GM21526 (cell line): ENCODE measurements around the gene RPL9.
"Not testable (repeated sequence)": the region's sequence is repeated elsewhere in the genome, so short reads cannot be mapped to it uniquely, and the experiment has no call there.

ENCODE experiments used
- ATAC-seq: cut with Tn5 transposase; IDR thresholded peaks from one replicate; pipeline ENCODE4 v1.9.1; 2021; ENCODE audit warnings: moderate library complexity; ENCODE audit not compliant: unreplicated experiment, low FRiP score

The RPL9 gene

DNA sequence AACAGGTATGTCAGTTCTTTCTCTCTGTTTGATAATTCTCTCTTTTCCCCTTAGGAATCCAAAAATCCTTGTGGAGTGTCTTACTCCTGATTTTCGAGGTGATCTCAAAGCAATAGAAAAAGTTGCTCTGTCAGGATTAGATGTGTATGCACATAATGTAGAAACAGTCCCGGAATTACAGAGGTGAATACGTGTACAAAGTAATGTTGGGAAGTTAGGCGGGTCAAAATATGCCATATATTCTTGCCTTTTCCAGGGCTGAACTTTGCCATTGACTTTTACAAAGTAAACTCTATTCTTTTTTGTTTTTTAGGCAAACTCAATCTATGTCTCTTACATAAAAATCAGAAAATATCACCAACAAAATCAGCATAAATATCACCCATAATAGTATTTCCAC lies 8.7 kb upstream of the RPL9 start:
- ATAC-seq = no peak

DNA sequence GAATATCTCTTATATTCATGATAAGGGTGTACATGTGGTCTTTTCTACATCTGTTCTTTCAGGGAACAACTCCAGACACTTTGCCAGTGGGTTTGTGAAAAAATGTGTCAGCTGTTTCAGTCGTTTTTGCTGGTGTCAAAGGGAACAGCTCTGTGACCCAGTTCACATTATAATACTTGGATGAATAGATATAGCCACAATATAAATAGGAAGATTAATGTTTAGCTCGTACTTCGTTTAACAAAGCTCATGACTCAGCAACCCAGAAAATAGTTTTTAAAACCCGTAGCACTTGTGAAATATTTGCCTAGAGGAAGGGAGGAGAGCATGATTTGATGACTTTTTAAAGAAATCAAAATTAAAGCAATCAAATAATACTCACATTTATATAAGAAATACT lies 8.0 kb upstream of the RPL9 start:
- ATAC-seq = no peak

- no peak for ATAC-seq
Measured at GRCh38 chr4:39464886-39465501, 6.3 kb upstream of the RPL9 start.

DNA sequence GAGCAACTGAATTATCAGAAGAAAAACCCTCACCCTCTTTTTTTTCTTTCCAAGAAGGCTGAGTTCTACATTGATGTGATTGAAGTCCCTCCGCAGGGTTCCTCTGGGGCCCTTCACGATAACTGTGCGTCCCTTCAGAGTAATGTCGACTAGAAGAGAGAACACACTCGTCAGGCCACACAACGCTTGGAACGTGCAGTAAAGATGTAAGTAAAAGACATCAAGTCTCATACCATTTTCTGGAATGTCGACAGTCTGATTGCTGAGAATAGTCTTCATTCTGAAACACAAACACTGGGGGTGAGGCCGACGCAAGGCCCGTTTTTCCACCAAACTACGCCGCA lies 589 bp downstream of the RPL9 start:
- ATAC-seq = not testable (repeated sequence)

DNA sequence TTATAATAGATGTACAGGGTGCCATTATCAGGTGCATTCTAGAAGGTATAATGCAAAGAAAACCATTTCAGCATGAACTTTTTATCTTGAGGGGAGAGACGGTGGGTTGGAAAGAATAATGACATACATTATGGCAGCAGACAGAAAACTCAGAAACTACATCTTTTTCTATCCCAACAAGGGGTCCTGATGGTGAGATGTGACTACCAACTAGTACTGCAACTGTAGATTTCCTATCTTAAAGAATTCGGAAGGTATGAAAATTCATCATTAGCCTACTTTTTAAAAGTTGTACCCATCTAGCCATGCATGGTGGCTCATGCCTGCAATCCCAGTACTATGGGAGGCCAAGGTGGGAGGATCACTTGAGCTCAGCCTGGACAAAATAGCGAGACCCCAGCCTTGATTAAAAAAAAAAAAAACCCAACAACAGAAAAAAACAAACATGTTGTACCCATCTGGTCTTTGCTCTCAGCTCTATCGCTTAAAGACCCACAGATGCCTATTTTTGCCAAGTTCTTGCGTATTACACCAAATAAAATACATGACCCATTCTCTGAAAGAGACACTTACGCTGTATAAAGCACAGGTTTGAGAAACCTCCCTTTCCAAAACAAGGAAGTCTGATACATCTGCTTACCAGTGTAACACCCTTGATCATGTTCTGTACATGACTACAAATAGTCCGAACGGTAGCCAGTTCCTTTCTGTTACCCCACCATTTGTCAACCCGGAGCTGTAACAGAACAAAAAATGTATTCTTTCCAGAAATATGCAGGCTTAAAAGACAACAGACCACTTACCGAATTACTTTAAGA lies 1.6 kb downstream of the RPL9 start:
- no peak for ATAC-seq

DNA sequence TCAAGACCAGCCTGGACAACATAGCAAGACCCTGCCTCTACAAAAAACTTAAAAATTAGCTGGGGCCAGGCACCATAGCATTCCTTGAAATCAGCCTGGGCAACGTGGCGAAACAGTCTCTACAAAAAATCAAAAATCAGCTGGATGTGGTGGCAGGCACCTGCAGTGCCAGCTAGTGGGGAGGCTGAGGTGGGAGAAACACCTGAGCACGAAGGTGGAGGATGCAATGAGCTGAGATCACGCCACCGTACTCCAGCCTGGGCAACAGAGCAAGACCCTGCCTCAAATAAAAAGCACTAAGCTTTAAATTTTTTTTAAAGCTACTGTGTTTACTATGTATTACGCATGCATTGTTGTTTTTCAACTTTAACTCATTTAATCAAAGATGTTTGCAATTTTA lies 3.2 kb downstream of the RPL9 start:
- ATAC-seq = no peak

DNA sequence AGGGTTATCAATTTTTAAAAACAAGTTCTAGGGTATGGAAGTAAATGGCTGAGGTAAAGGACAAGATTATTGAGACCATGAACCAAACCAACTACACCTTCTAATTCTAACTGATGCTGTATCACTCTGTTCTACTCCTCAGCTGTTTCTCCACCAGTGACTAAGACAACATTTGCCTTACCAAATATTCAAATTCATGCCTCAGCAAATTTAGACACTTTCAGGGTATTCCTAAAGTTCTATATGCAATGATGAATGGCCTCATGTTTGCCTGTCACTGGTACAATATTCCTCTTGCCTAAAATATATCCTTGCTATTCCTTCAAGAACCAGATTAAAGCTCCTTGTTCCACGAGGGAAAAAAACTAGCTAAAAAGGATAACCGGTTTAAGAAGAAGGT lies 5.0 kb downstream of the RPL9 start:
- no peak for ATAC-seq

- ATAC-seq = no peak
Measured at GRCh38 chr4:39452860-39453587, 5.7 kb downstream of the RPL9 start.

- ATAC-seq = no peak
Measured at GRCh38 chr4:39452153-39452859, 6.4 kb downstream of the RPL9 start.

DNA sequence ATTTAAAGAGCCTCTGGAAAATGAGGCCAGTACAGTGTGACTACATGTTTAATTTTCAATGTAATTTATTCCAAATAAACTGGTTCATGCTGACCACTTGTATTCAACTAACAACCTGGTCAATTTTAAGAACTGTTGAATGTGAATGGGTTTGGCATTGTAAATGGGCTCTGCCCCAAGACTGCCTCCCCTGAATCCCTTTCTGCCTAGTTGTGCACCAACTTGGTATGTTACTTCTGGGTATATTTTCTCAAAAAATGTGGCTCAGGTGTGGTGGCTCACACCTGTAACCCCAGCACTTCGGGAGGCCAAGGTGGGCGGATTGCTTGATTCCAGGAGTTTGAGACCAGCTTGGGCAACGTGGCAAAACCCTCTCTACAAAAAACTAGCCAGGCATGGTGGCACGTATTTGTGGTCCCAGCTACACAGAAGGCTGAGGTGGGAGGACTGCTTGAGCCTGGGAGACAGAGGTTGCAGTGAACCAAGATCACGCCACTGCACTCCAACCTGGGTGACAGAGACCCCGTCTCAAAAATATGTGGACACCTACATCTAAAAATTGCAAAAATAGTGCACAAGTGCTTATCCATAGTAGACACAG lies 7.2 kb downstream of the RPL9 start:
- no peak for ATAC-seq

GRCh38 chr4:39450618-39451017 lies 8.1 kb downstream of the RPL9 start:
- ATAC-seq = no peak

DNA sequence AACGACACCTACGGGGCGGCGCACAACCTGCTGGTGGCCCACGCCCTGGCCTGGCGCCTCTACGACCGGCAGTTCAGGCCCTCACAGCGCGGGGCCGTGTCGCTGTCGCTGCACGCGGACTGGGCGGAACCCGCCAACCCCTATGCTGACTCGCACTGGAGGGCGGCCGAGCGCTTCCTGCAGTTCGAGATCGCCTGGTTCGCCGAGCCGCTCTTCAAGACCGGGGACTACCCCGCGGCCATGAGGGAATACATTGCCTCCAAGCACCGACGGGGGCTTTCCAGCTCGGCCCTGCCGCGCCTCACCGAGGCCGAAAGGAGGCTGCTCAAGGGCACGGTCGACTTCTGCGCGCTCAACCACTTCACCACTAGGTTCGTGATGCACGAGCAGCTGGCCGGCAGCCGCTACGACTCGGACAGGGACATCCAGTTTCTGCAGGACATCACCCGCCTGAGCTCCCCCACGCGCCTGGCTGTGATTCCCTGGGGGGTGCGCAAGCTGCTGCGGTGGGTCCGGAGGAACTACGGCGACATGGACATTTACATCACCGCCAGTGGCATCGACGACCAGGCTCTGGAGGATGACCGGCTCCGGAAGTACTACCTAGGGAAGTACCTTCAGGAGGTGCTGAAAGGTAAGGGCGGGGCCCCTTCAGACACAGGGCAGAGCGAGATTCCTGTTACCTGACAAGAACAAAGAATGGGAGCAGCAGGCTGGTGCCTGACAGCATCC lies 11.7 kb downstream of the RPL9 start:
- peak; percentile 77 for ATAC-seq

DNA sequence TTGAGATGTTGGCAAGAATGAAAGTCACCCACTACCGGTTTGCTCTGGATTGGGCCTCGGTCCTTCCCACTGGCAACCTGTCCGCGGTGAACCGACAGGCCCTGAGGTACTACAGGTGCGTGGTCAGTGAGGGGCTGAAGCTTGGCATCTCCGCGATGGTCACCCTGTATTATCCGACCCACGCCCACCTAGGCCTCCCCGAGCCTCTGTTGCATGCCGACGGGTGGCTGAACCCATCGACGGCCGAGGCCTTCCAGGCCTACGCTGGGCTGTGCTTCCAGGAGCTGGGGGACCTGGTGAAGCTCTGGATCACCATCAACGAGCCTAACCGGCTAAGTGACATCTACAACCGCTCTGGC lies 12.3 kb downstream of the RPL9 start:
- no peak for ATAC-seq

DNA sequence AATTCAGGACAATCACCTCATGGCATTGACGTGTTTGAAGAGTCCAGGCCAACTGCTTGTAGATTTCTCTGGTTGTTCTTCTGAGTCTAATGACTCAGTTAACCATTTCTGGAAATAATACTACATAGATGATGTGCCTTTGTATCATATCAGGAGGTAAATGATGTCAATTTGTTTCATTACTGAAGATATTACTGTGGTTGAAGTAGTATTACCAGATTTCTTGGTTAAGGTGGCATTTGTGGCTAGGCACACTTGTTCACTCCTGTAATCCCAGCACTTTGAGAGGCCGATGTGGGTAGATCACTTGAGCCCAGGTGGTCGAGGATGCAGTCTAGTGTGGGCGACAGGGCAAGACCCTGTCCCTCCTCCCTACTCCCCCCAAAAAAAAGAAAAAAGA lies 15.7 kb downstream of the RPL9 start:
- ATAC-seq = no peak

DNA sequence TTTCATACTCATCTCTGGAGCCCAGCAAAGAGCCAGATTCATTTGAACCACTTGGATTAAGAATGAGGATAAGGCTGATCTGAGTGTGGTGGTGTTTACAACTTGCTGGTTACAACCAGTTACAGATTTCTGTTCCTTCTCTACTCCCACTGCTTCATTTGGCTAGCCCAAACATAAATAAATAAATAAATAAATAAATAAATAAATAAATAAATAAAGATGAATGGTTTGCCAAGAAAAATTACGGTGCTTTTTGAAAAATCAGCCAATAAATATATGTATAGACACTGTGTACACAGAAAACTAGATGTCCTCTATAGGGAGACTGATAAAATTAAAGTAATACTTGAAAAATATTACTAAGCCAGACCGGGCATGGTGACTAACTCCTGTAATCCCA lies 17.1 kb downstream of the RPL9 start:
- no peak for ATAC-seq

DNA sequence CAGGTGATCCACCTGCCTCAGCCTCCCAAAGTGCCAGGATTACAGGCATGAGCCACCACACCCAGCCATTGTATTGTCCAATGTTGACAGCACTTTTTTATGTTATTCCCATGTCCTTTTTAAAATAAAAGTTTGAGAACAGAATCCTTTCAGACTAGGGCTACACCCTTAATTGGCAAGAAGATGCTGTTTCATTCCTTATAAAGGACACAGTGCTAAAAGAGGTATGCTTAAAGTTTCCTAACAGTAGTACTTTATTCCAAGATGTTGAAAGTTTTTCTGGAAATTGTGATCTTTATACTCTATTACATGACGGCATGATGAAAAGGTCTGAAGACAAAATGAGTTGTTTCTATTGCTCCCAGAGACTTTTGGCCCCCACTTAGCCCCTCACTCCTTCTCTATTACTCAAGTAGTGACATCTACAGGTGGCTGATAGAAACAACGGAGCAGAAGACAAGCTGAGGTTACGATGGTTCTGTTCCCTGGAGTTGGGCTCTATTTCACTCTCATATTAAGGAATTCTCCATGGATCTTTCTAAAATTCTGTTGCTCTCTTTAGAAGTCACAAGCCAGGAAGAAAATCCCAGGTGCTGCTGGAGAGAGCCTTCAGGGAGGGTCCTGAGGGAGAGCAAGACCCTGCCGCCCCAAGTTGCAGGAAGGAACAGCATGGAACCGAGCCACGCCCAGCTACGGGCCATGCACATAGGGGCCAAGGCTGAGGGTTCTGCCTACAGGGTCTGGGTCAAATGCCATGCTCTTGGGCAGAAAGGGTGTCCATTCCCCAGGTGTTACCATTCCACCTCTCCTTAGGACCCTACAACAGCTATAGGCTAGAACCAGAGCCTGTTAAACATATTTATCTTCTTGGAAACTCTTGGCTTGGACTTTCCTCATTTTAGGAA lies 22.8 kb downstream of the RPL9 start:
- ATAC-seq = no peak

DNA sequence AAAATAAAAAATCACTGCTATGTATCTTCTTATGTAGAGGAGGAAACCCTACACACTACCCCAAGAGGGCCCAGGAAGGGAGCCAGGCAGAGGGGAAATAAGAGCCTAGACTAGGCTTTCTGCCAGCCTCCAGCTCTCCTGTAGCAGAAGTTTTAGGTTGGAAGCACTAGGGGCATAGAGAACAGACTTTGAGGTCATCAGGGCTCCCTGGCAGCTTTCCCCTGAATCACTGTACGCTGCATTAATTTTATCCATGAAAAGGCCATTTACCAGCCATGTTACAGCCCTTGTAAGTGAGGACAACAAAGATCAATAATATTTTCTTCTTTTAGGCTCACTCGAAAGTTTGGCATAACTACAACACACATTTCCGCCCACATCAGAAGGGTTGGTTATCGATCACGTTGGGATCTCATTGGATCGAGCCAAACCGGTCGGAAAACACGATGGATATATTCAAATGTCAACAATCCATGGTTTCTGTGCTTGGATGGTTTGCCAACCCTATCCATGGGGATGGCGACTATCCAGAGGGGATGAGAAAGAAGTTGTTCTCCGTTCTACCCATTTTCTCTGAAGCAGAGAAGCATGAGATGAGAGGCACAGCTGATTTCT lies 24.7 kb downstream of the RPL9 start:
- no peak for ATAC-seq

DNA sequence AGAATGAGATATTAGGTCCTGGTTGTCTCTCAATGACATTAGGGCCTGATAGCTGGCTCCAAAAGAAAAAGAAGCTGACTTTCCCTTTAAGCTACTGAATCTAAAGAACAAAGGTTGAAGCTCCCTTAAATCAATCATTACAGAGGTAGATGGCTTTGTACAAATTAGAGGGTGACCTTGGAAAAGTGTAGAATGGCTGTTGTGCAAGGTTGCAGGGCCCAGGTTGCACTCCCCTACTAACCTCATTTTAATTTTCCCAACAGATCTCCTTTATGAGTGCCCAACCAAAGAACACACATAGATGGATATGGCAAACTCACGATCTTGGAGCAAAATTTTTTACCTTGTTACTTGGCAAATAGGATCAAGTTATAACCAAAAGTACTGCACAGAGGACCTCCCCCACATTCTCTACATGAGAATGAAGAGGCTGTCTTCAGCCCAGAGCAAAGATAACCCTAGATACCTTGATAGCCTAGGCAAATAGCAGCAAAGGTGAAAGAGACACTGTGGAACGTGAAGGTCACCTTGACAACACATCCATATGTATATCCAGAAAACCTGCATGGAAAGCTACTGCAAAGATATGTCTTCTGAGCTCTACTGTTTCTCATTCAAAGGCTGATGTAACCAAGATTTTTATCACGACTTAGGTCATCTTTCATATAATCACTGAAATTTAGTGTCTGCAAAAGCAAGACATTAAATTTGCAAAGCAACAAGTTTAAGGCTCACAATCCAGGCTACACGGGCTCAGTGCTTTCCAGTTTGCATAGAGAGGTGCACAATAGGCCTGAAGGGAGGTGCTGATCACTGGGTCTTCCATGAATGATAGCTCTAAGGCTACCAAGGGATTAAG lies 29.0 kb downstream of the RPL9 start:
- no peak for ATAC-seq
